Hematopoietic multipotent progenitor cell treated with erythropoietin and hydrocortisone succinate and interleukin-3 and kit ligand, for 8 days (in vitro differentiated cells): Measurements from ENCODE around the gene RAB6B.
"Not testable (repeated sequence)": the region's sequence is repeated elsewhere in the genome, so short reads cannot be mapped to it uniquely, and the experiment has no call there.

Source experiments
- DNase-seq: peaks from one replicate; pipeline ENCODE4 v3.0.0-alpha.2; 2015

RAB6B gene

GRCh38 chr3:133804896-133805295 lies 90.8 kb downstream of the RAB6B start:
- no peak for DNase-seq

- DNase-seq, result no peak
Observed at GRCh38 chr3:133803469-133803868, 92.2 kb downstream of the RAB6B start.

DNA sequence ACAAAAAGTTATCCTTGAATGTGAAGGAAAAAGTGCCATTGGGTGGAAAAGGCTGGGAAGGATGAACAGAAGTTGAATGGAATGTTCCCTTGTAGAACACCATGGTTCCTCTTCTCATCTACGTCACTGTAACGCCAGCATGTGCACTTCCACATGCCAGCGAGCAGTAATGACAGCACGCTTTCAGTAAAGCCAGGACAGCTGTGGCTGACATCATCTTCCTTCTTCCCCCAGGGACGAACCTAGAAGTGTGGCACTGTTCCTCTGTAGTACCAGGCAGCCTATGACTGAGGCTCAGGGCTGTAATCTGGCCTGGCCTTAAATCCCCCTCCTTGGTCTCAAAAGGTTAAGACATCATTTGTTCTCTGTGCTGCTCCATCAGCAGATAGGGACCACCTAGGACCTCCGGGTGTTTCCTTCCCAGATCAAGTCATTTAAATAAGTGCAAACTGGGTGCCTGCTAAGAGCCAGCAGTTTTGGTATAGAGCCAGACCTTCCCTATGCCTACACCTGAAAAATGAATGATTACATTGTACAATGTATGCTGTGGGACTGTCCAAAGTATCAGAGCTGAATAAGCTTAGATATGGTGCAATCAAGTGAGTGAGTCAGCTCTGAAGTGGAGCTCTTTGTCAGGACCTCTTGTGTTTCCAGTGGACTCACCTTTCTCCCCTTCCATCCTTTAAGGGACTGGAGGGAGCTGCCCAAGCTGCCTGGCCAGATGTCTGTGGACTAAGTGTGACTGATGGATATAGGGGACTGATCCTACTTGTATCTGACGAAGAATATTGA lies 95.7 kb downstream of the RAB6B start:
- DNase-seq, result no peak

- DNase-seq, result no peak
Observed at GRCh38 chr3:133797396-133798105, 98.1 kb downstream of the RAB6B start.

GRCh38 chr3:133792171-133792763 lies 103.4 kb downstream of the RAB6B start:
- no peak for DNase-seq

- DNase-seq, result no peak
Observed at GRCh38 chr3:133788024-133788423, 107.7 kb downstream of the RAB6B start.

GRCh38 chr3:133783762-133784161 lies 111.9 kb downstream of the RAB6B start:
- no peak for DNase-seq

GRCh38 chr3:133782454-133782853 lies 113.2 kb downstream of the RAB6B start:
- no peak for DNase-seq

- no peak for DNase-seq
Observed at GRCh38 chr3:133781570-133781969, 114.1 kb downstream of the RAB6B start.

- not testable (repeated sequence) for DNase-seq
Observed at GRCh38 chr3:133780756-133781155, 114.9 kb downstream of the RAB6B start.

DNA sequence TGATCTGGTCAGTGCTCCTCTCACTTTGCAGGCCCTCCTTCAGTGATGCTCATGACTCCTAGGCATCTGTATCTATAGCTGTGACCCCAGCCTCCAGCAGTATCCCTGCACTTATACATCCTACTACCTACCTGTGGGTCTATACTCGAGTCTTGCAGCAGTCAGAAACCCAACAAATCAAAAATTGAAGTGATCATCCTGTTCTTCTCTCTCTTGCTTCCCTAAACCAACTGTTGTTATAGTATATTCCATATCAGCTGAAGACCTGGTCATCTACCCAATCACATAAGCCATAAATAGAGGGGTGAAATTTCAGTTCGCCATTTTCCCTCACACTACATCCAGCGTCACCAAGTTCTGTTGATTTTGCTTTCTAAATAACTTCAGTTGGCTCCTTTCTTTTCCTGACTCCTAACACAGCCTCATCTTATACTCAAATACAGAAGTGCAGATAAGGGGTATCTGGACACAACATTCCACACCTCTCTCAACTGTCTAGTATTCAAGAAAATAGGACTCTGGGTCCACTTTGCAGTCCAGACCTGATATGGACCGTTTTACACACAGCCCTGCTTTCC lies 116.0 kb downstream of the RAB6B start:
- no peak for DNase-seq

- no peak for DNase-seq
Observed at GRCh38 chr3:133777807-133778568, 117.7 kb downstream of the RAB6B start.

DNA sequence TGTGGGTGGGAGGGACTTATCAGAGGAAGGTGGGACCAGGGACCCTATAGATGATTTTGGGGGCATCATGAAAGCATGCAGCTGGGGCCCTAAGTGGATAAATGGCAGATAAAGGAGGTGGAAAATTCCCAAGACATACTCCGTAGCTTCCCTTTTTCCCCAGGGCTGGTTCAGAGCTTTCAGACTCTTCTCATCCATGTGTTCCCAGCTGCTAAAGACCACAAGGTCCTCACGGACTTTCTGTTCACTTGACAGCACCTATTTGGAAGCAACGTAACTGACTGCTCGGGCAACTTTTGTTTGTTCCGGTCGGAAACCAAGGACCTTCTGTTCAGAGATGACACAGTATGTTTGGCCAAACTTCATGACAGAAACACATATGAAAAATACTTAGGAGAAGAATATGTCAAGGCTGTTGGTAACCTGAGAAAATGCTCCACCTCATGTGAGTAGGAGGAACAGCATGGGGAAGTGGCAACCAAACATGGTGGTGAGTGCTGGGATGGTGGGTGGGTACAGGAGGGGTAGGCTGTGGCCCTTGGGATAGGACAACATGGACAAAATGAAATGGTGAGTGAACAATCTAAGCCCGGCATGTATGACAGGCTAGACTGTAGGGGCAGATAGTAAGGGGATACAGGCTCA lies 118.8 kb downstream of the RAB6B start:
- DNase-seq, result no peak

GRCh38 chr3:133775835-133776234 lies 119.8 kb downstream of the RAB6B start:
- no peak for DNase-seq

DNA sequence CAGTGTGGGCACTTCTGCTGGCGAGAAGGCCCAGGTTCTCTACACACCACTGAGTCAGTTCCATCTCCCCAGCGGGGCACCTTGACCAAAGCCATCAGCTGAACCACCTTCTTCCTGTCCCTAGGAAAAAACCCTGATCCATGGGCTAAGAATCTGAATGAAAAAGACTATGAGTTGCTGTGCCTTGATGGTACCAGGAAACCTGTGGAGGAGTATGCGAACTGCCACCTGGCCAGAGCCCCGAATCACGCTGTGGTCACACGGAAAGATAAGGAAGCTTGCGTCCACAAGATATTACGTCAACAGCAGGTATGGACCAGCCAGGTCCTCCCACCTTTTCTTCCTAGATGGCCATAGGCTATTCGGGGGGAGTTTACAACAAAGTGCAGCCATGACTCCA lies 120.4 kb downstream of the RAB6B start:
- DNase-seq, result no peak
